Transverse colon (tissue), 4 donors: ENCODE measurements around the gene MSANTD3. TPM values are rescaled to one million over a fixed set of nuclear protein-coding genes. Genes with fewer than 3 reads are reported as not detected.
A peak's percentile ranks its signal among the peaks of the same experiment; 100 is the strongest.
"Not testable (repeated sequence)": the region's sequence is repeated elsewhere in the genome, so short reads cannot be mapped to it uniquely, and the experiment has no call there.

Source experiments
- DNase-seq: peaks from one replicate; pipeline ENCODE4 v3.0.0-alpha.2; 2019
- H3K27ac ChIP-seq, 4 donors: fragments of 200-600 bp; sonication (generic); 2 replicates each; pipeline ENCODE4 v1.5.1; 2016 to 2018; ENCODE audit warnings: inconsistent platforms in 4 of 4
- H3K27me3 ChIP-seq: fragments of 200-600 bp; sonication (generic); 2 replicates; pipeline ENCODE4 v1.5.1; 2017; ENCODE audit warnings: inconsistent platforms
- H3K36me3 ChIP-seq, 4 donors: fragments of 200-600 bp; sonication (generic); 2 replicates each; pipeline ENCODE4 v1.5.1; 2017 to 2019; ENCODE audit warnings: inconsistent platforms in 4 of 4
- H3K4me1 ChIP-seq, 4 donors: fragments of 200-600 bp; sonication (generic); 2 replicates each; pipeline ENCODE4 v1.5.1; 2017 to 2020; ENCODE audit warnings: inconsistent platforms in 4 of 4
- H3K4me3 ChIP-seq, 4 donors: fragments of 200-600 bp; sonication (generic); 1 replicate in 1 of 4; 2 replicates in 3 of 4; pipeline versions ENCODE4 v1.5.1 to v1.6.1; 2017 to 2019; ENCODE audit warnings: inconsistent platforms in 4 of 4
- H3K9me3 ChIP-seq, 2 donors: fragments of 200-600 bp; sonication (generic); 2 replicates each; pipeline ENCODE4 v1.5.1; 2017 to 2019; ENCODE audit warnings: inconsistent platforms in 2 of 2
- EP300 ChIP-seq: sonication (generic); formaldehyde crosslinking; IDR thresholded peaks from one replicate; pipeline ENCODE4 v1.6.1; 2017; ENCODE audit warnings: antibody characterized with exemption, low read depth
- POLR2A ChIP-seq: fragments of 450-650 bp; IDR thresholded peaks from one replicate; pipeline ENCODE4 v1.6.1; 2016; ENCODE audit warnings: antibody characterized with exemption, mild to moderate bottlenecking, moderate library complexity
- POLR2AphosphoS5 ChIP-seq, 3 donors: sonication (generic); formaldehyde crosslinking; IDR thresholded peaks; one replicate each; pipeline ENCODE4 v1.6.1; 2016; ENCODE audit warnings: antibody characterized with exemption in 3 of 3
- WGBS, 2 donors: methylation state at CpG; one replicate each; pipeline ENCODE4 v1.1.5; 2018; ENCODE audit warnings: low coverage in 1 of 2; 5-methylcytosine and 5-hydroxymethylcytosine counted together
- in situ Hi-C, 4 donors: fragments of 200-750 bp; cut with MboI; loops; one replicate each; pipeline versions ENCODE4 v1.15.0 to v1.15.1; 2017; ENCODE audit warnings: low sequenced_read_pairs in 3 of 4, low pct_ligation_motif_present in 1 of 4, low pct_unique_long_range_greater_than_20kb in 1 of 4
- intact Hi-C: fragments of 100-400 bp; cut with DNase I; formaldehyde crosslinking; loops from one replicate; pipeline ENCODE4 v1.15.1; 2023; ENCODE audit warnings: low total_unique reads
- total RNA-seq, 4 donors: library from RNA; depleted of rRNA; stranded (reverse); fragments of >200 nt; gene quantifications; one replicate each; pipeline ENCODE4 v1.1.0, GENCODE V29; 2016
- TF ChIP-seq, protein P1 (sequence below), 5 experiments: fragments of 200-600 bp in 3 of 5; fragments of 450-650 bp in 2 of 5; sonication (generic) in 3 of 5; IDR thresholded peaks; 1 replicate in 2 of 5; 2 replicates in 3 of 5; pipeline ENCODE4 v1.5.1; 2016 to 2017; ENCODE audit warnings: antibody characterized with exemption in 5 of 5, inconsistent platforms in 3 of 5, mild to moderate bottlenecking in 2 of 5, moderate library complexity in 1 of 5

Gene MSANTD3
- 10 to 100 TPM in 2 of 4 donors, 1 to 10 TPM in 2; 7.1 to 26.3 (median 10.5) TPM for total RNA-seq

GRCh38 chr9:100426530-100427365 is at the start of gene MSANTD3:
Gene MSANTD3 (plus strand): TSS chr9:100427143. CDS start chr9:100441939, 14,796 bp downstream.
- Histone ChIP-seq H3K4me1 (peaks cover 4 to 26% (median 20%) of the 10 kb centered on the region in 4 donors), H3K27ac (peak within 1 kb of the TSS; percentile 88 to 93 (median 92)), H3K4me3 (peak within 1 kb of the TSS; percentile 90 to 94 (median 92)), H3K9me3 (no peaks in the 10 kb centered on the region), H3K36me3 (no peaks in the 10 kb centered on the region), H3K27me3 (no peaks in the 10 kb centered on the region)
- intact Hi-C loops: no loop called here
- peak; percentile 68 for DNase-seq
- in situ Hi-C loops: no loop called here
- TF ChIP-seq EP300: no peak
- TF ChIP-seq, protein P1, sequence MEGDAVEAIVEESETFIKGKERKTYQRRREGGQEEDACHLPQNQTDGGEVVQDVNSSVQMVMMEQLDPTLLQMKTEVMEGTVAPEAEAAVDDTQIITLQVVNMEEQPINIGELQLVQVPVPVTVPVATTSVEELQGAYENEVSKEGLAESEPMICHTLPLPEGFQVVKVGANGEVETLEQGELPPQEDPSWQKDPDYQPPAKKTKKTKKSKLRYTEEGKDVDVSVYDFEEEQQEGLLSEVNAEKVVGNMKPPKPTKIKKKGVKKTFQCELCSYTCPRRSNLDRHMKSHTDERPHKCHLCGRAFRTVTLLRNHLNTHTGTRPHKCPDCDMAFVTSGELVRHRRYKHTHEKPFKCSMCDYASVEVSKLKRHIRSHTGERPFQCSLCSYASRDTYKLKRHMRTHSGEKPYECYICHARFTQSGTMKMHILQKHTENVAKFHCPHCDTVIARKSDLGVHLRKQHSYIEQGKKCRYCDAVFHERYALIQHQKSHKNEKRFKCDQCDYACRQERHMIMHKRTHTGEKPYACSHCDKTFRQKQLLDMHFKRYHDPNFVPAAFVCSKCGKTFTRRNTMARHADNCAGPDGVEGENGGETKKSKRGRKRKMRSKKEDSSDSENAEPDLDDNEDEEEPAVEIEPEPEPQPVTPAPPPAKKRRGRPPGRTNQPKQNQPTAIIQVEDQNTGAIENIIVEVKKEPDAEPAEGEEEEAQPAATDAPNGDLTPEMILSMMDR (IDR thresholded peaks at IDR 0.05): peak in 2 of 5 experiments; percentile 10 to 28
- peak in 1 of 3 donors; percentile 47 for TF ChIP-seq POLR2AphosphoS5 (IDR thresholded peaks at IDR 0.05)
- TF ChIP-seq POLR2A: no peak
- 0 to 1% methylated on average over 2 to 70 of the region's 80 CpGs for WGBS, 2 donors

- WGBS, 2 donors: 74 to 79% methylated on average over 2 to 4 of the region's 4 CpGs
- in situ Hi-C loops: no loop called here
- H3K27me3 ChIP-seq: no peaks in the 10 kb centered on the region
Observed at GRCh38 chr9:100379862-100380261, 47.1 kb upstream of the MSANTD3 start.

GRCh38 chr9:100392989-100393388 is 34.0 kb upstream of the MSANTD3 start:
- intact Hi-C loops, H3K27ac ChIP-seq, H3K27me3 ChIP-seq, DNase-seq, H3K36me3 ChIP-seq, H3K4me1 ChIP-seq, H3K4me3 ChIP-seq, H3K9me3 ChIP-seq, in situ Hi-C loops: not testable (repeated sequence)
- 83 to 90% methylated on average over 2 to 11 of the region's 21 CpGs for WGBS, 2 donors

More at GRCh38 chr9:100379862-100380261, 47.1 kb upstream of the MSANTD3 start:
- Histone ChIP-seq H3K36me3 (no peaks in the 10 kb centered on the region), H3K27ac (no peak overlapping the region), H3K9me3 (peaks cover 8 to 9% of the 10 kb centered on the region in 2 donors), H3K4me3 (no peak overlapping the region), H3K4me1 (no peaks in the 10 kb centered on the region)
- no peak for TF ChIP-seq POLR2A
- TF ChIP-seq POLR2AphosphoS5 (IDR thresholded peaks at IDR 0.05): no peak
- TF ChIP-seq, protein P1 (IDR thresholded peaks at IDR 0.05): no peak
- no peak for TF ChIP-seq EP300
- no peak for DNase-seq
- intact Hi-C loops: no loop called here

GRCh38 chr9:100394032-100394695 is 32.8 kb upstream of the MSANTD3 start:
- H3K9me3 ChIP-seq: no peaks in the 10 kb centered on the region
- no peaks in the 10 kb centered on the region for H3K4me1 ChIP-seq
- DNase-seq: no peak
- no peaks in the 10 kb centered on the region for H3K27me3 ChIP-seq
- intact Hi-C loops (no loop called here), in situ Hi-C loops (no loop called here)
- H3K4me3 ChIP-seq: no peak overlapping the region
- H3K36me3 ChIP-seq: no peaks in the 10 kb centered on the region
- H3K27ac ChIP-seq: no peak overlapping the region
- TF ChIP-seq EP300 (no peak), POLR2AphosphoS5 (IDR thresholded peaks at IDR 0.05) (no peak), POLR2A (no peak)
- TF ChIP-seq, protein P1 (IDR thresholded peaks at IDR 0.05): no peak
